ENCODE results near the gene ERICH4. TPM values are rescaled to one million over a fixed set of nuclear protein-coding genes. Genes with fewer than 3 reads are reported as not detected.

ERICH4 gene
- total RNA-seq, 2 experiments from 2014 or later = not detected

- peak; percentile 97 for TF ChIP-seq CTCF (IDR thresholded peaks at IDR 0.05)
- POLR2A ChIA-PET = interaction anchor here (0.6 to 4.0 kb wide), 6 partner anchors 9 to 163 kb away, joined by 3 to 14 read pairs (median 3); partner anchors contain the start of genes CEACAM21 and DMAC2
- no peak overlapping the region for H3K27ac Mint-ChIP-seq
Measured at GRCh38 chr19:41449079-41449864, 6.3 kb downstream of the ERICH4 start.

GRCh38 chr19:41449865-41450178, 6.9 kb downstream of the ERICH4 start:
- no peak overlapping the region for H3K27ac Mint-ChIP-seq
- H3K9me3 Mint-ChIP-seq = no peaks in the 10 kb centered on the region
- H3K27me3 Mint-ChIP-seq = peaks cover 8% of the 10 kb centered on the region
- ChIA-PET CTCF (interaction anchor here (0.6 to 15.6 kb wide), 30 partner anchors 10 to 264 kb away, joined by 3 to 272 read pairs (median 7); partner anchors contain the start of genes B3GNT8, CEACAM21 and DMAC2), POLR2A (interaction anchor here (1.0 to 4.0 kb wide), 4 partner anchors 10 to 96 kb away, joined by 3 to 14 read pairs (median 4); partner anchors contain the start of gene DMAC2)
- intact Hi-C loops (cut with micrococcal nuclease) = loop anchor here (5.0 kb wide), 1 partner anchor 122 kb away; no protein-coding TSS in a partner anchor
- no peaks in the 10 kb centered on the region for H3K36me3 Mint-ChIP-seq (ENCODE audit: low read depth)
- no peak overlapping the region for H3K4me3 Mint-ChIP-seq
- TF ChIP-seq CTCF (IDR thresholded peaks at IDR 0.05) = no peak
- DNase-seq (no peak), ATAC-seq (no peak)
- H3K4me1 Mint-ChIP-seq (ENCODE audit: low read depth) = no peaks in the 10 kb centered on the region

More at GRCh38 chr19:41449079-41449864, 6.3 kb downstream of the ERICH4 start:
- CTCF ChIA-PET = interaction anchor here (0.6 to 15.6 kb wide), 40 partner anchors 8 to 304 kb away, joined by 3 to 272 read pairs (median 6); partner anchors contain the start of genes B3GNT8, CEACAM21 and DMAC2
- peak; percentile 79 for DNase-seq
- intact Hi-C loops (cut with micrococcal nuclease) = loop anchor here (5.0 kb wide), 1 partner anchor 123 kb away; no protein-coding TSS in a partner anchor
- Mint-ChIP-seq H3K4me3 (peak overlapping the region; percentile 62), H3K4me1 (ENCODE audit: low read depth) (no peaks in the 10 kb centered on the region), H3K27me3 (peaks cover 9% of the 10 kb centered on the region), H3K9me3 (no peaks in the 10 kb centered on the region), H3K36me3 (ENCODE audit: low read depth) (no peaks in the 10 kb centered on the region)
- ATAC-seq = peak; percentile 96

GRCh38 chr19:41452584-41453275, 9.8 kb downstream of the ERICH4 start:
- H3K9me3 Mint-ChIP-seq = no peaks in the 10 kb centered on the region
- no peak overlapping the region for H3K4me3 Mint-ChIP-seq
- no peak for ATAC-seq
- no peak for TF ChIP-seq CTCF (IDR thresholded peaks at IDR 0.05)
- H3K27ac Mint-ChIP-seq = no peak overlapping the region
- no peak for DNase-seq
- CTCF ChIA-PET = interaction anchor here (15.6 kb wide), 1 partner anchor 117 kb away, joined by 272 read pairs; the partner anchor contains the start of gene CEACAM21
- H3K27me3 Mint-ChIP-seq = peaks cover 9% of the 10 kb centered on the region
- peaks cover 11% of the 10 kb centered on the region for H3K4me1 Mint-ChIP-seq (ENCODE audit: low read depth)
- no peaks in the 10 kb centered on the region for H3K36me3 Mint-ChIP-seq (ENCODE audit: low read depth)
- POLR2A ChIA-PET = no interaction called here
- intact Hi-C loops (cut with micrococcal nuclease) = no loop called here

GRCh38 chr19:41455936-41456335, 13.0 kb downstream of the ERICH4 start:
- peaks cover 14% of the 10 kb centered on the region for H3K4me1 Mint-ChIP-seq (ENCODE audit: low read depth)
- no peaks in the 10 kb centered on the region for H3K36me3 Mint-ChIP-seq (ENCODE audit: low read depth)
- DNase-seq (no peak), ATAC-seq (no peak)
- POLR2A ChIA-PET = no interaction called here
- CTCF ChIA-PET = interaction anchor here (1.2 to 15.6 kb wide), 4 partner anchors 83 to 141 kb away, joined by 4 to 272 read pairs (median 5); partner anchors contain the start of gene CEACAM21
- intact Hi-C loops (cut with micrococcal nuclease) = no loop called here
- H3K27me3 Mint-ChIP-seq = peaks cover 17% of the 10 kb centered on the region
- TF ChIP-seq CTCF (IDR thresholded peaks at IDR 0.05) = no peak
- no peak overlapping the region for H3K27ac Mint-ChIP-seq
- H3K4me3 Mint-ChIP-seq = no peak overlapping the region
- no peaks in the 10 kb centered on the region for H3K9me3 Mint-ChIP-seq
